Dedifferentiated amniotic fluid mesenchymal stem cell (primary cell): ENCODE results near the gene DGKI.
"Not testable (repeated sequence)": the region's sequence is repeated elsewhere in the genome, so short reads cannot be mapped to it uniquely, and the experiment has no call there.

Experiments used
- DNase-seq: peaks from one replicate; pipeline ENCODE4 v3.0.0-alpha.2; 2016; ENCODE audit errors: extremely low spot score

DGKI gene

GRCh38 chr7:137471128-137471527 is 375.6 kb downstream of the DGKI start:
- no peak for DNase-seq

- DNase-seq: no peak
Measured at GRCh38 chr7:137469858-137470257, 376.9 kb downstream of the DGKI start.

DNA sequence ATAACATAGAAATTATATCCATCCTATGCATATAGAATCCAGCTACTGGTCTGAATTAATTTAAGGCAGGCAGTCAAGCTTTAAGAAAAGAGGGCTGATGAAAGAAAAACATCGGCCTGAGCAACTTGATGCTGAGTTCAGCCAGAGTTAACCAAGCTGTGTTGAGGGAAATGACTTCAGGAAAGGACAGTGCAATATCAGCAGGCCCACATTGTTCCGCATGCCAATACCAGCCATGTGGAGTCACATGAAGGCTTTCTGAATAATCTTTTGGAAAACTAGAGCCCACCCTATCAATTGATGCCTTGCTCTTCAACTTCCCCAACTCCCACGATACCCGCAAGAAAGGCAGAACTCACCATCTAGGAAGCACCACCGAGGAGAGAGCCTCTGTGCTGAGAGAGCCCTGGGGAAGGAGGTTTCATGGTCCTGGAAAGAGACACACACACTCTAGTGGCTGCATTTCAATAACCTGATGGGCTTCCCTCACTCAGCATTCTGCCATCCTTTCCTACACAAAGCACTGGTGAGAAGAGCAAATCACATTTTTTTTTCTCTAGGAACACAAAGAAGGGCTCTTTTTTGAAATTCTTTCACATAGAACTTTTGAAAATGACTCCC is 377.5 kb downstream of the DGKI start:
- no peak for DNase-seq

DNA sequence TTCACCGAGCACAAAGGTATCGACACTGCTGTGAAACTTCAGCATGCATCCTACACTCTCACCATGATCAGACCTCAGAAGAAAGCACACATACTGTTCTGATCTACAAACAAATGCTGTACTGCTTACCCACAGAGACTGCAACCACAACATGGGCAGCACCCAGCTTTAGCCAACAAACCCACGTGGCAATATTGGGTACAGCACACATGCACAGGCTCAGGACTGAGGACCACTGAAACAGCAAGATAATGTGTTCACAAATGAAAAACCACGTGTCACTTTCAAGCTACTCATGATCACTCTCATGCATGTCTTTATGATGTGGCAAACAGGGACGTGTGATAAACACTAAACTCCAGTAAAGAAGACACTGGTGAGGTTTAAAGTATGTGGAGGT is 383.9 kb downstream of the DGKI start:
- no peak for DNase-seq

- no peak for DNase-seq
Measured at GRCh38 chr7:137462074-137462715, 384.6 kb downstream of the DGKI start.

DNA sequence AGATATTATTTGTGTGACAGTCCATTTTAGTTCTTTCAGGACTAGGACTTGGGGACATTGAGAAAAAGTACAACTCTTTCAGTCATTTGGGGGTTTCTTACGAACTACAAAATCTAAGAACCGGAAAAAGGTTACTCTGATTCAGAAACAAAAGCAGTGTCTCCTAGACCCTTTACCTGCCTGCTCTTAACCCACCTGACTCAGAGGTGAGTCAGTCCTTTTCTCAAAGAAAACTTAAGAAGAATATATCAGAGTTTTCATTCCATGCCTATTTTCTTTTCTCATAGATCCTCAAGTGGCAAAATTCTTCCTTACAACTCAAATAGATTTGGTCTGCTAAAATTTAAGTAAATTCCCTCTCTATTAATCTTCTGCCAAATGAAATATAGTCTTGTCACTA is 388.4 kb downstream of the DGKI start:
- DNase-seq: no peak

DNA sequence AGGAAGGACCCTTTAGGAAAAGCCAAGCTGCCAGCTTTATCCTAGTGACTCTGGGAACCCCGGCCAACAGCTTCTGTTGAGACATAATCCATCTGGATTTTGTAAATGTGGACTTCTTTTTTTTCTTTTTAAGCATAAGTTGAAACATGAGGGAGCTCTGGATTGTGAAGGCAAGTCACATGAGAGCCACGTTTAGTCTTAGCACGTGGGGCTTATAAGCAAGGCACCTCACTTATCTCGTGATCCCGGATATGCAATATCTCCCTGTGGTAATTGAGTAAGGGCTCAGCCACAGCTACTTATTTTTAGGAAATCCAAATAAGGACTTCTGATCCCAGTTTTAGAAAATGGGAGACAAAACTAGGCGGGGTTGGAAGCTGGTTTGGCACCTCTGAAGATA is 392.0 kb downstream of the DGKI start:
- DNase-seq: peak; percentile 22

DNA sequence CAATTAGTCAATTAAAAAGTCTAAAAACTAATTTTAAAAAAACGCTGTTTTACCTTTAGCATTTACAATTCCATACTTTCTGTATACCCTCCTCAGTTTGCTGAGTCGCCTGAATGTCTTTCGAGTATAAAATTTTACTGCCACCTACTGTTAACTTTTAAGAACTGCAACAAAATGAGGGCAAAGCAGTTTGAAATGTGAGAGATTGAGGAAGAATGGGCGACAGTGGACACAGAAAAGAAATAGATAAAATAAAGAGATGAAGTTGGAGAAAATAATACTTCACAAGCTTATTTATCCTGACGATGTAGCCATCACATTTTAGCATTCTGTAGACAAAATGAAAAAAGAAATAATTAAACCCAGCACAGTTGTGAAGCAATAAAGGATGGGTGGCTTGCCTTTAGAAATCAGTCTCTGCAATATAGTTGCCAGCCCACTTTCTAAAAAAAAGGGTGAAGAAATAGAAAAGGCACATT is 392.5 kb downstream of the DGKI start:
- peak; percentile 74 for DNase-seq

DNA sequence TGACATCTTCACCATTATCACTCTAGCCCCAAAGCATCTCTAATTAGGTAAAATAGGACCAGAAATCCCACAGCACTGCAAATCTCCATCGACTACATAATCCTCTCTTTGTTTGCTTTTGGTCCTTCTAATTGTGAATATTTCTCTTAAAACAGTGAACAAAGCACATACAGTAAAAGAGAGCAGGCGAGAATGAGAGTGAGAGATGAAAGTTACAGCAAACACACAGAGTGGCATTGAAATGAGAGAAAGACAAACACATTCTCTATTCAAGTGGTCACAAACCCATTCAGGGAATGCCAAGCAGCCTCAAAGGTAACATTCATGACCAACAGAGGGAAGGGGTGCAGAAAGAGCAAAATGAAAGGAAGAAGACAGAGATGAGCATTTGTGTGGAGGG is 393.4 kb downstream of the DGKI start:
- DNase-seq: no peak

- no peak for DNase-seq
Measured at GRCh38 chr7:137449016-137449415, 397.8 kb downstream of the DGKI start.

- not testable (repeated sequence) for DNase-seq
Measured at GRCh38 chr7:137448572-137448971, 398.2 kb downstream of the DGKI start.

- no peak for DNase-seq
Measured at GRCh38 chr7:137446025-137446424, 400.7 kb downstream of the DGKI start.

GRCh38 chr7:137445268-137445667 is 401.5 kb downstream of the DGKI start:
- DNase-seq: no peak

DNA sequence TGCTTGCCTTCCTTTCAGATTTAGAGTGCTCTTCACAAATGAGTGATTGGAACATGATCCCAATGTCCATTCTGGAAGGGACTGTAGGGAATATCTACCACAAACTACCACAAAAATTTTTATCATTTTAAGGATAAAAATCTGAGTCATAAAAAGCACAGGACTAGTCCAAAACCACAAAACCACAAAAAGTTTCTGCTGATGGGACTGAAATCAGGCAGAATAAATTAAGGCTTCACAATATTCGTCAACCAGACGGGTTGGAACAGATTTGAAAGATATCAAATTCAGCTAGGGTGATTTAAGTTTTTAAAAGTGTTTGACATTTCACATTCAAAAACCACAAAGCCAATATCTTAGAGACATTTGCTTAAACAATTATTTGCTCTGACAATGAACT is 403.2 kb downstream of the DGKI start:
- peak; percentile 80 for DNase-seq

DNA sequence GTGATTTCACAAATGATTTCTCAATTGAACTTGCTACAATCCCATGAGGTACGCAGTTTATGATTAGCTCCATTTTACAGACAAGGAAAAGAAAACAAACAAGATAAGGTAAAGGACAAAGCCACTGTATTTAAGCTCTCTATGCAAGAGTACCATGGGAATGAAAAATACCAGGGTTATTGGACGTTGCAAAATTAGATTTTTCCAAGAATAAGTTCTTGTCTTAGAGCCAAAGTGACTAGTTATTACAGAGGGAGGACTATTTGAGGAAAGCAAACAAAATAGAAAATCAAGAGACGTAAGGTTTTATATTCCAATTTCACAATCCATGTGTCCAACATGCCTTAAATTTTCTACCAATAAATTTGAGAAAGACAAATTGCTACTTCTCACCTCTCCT is 405.3 kb downstream of the DGKI start:
- no peak for DNase-seq

GRCh38 chr7:137439829-137440825 is 406.6 kb downstream of the DGKI start:
- DNase-seq: no peak

- no peak for DNase-seq
Measured at GRCh38 chr7:137434946-137435345, 411.8 kb downstream of the DGKI start.

DNA sequence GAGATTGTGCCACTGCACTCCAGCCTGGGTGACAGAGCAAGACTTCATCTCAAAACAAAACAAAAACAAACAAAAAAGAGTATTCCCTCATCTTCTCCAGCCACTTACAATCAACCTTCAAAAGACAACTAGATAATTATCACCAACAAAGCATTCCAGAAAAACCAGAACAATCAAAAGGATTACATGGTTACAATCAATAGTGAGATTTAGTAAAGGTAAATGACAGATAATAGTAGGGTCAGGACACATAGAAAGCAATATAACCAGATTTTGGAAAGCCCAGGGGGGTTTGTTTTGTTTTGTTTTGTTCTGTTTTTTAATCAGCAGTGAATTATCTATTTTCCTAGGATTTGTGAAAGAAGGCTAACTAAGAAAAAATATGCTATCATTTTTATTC is 412.2 kb downstream of the DGKI start:
- DNase-seq: no peak

- DNase-seq: no peak
Measured at GRCh38 chr7:137423321-137423720, 423.5 kb downstream of the DGKI start.

- no peak for DNase-seq
Measured at GRCh38 chr7:137421366-137421765, 425.4 kb downstream of the DGKI start.

GRCh38 chr7:137418841-137419240 is 427.9 kb downstream of the DGKI start:
- no peak for DNase-seq

- no peak for DNase-seq
Measured at GRCh38 chr7:137417464-137417863, 429.3 kb downstream of the DGKI start.

DNA sequence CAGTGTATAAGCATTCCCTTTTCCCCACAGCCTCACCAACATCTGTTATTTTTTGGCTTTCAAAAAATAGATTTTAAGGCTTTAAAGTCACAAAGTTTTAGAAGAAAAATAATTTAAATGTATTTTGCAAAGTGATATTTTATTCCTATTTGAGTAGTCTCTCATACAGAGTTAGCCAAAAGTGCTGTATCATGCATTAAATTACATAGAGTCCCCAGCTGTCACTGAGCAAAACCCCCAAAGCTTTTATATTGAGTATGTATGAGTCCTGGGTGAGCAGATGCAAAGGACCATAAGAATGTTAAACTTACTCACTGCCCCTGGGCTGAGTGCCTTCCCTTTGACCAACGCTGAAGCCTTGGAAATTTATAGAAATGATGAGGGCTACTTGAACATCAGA is 432.9 kb downstream of the DGKI start:
- no peak for DNase-seq
